Neutrophil (primary cell): Measurements from ENCODE around the gene ATP1B4.

Source experiments
- H3K27ac ChIP-seq: fragments of 200-600 bp; sonication (generic); 2 replicates; pipeline ENCODE4 v1.5.1; 2016; ENCODE audit warnings: mild to moderate bottlenecking, moderate library complexity
- H3K27me3 ChIP-seq: fragments of 200-600 bp; sonication (generic); 2 replicates; pipeline ENCODE4 v1.6.0; 2016; ENCODE audit warnings: mild to moderate bottlenecking
- H3K36me3 ChIP-seq: fragments of 200-600 bp; sonication (generic); 2 replicates; pipeline ENCODE4 v1.5.1; 2017
- H3K4me1 ChIP-seq, 2 experiments: fragments of 200-600 bp in 1 of 2; sonication (generic) in 1 of 2; 1 replicate in 1 of 2; 2 replicates in 1 of 2; pipeline versions ENCODE4 v1.5.1 to v1.6.1; 2013 to 2016; ENCODE audit warnings: low read depth in 1 of 2, low read length in 1 of 2, mild to moderate bottlenecking in 1 of 2, moderate library complexity in 1 of 2; ENCODE audit not compliant: control insufficient read depth in 1 of 2, insufficient read depth in 1 of 2
- H3K4me3 ChIP-seq, 2 experiments: fragments of 200-600 bp in 1 of 2; sonication (generic) in 1 of 2; 1 replicate in 1 of 2; 2 replicates in 1 of 2; pipeline ENCODE4 v1.5.1; 2013 to 2016; ENCODE audit warnings: low read depth in 1 of 2, low read length in 1 of 2, mild to moderate bottlenecking in 1 of 2, moderate library complexity in 1 of 2
- H3K9me3 ChIP-seq: fragments of 200-600 bp; sonication (generic); 2 replicates; pipeline ENCODE4 v1.5.1; 2016
- CTCF ChIP-seq: fragments of 200-600 bp; sonication (generic); IDR thresholded peaks from 2 replicates; pipeline ENCODE4 v1.5.1; 2016; ENCODE audit warnings: antibody characterized with exemption

ATP1B4 gene

DNA sequence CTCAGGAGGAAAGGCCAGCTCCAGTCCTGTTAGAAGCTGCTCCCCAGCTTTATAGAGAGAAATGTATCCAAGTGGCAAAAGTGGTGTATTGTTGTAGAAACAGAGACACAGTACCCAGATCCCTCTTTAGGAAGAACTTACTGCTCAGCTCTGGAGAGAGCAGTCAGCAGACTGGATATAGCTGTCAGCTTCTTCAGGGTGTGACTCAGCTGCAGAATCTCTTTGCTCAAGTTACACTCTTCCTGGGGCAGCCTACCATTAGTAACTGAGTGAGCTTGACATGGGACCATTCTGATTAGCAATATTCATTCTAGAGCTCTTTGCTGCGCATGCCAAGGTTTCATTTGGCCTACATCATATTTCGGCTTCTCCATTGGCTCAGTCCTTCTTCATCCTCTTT lies 40.5 kb downstream of the ATP1B4 start:
- no peak for TF ChIP-seq CTCF
- Histone ChIP-seq H3K4me1 (no peaks in the 10 kb centered on the region), H3K36me3 (no peaks in the 10 kb centered on the region), H3K27me3 (no peaks in the 10 kb centered on the region), H3K4me3 (no peak overlapping the region), H3K27ac (no peak overlapping the region), H3K9me3 (no peaks in the 10 kb centered on the region)

DNA sequence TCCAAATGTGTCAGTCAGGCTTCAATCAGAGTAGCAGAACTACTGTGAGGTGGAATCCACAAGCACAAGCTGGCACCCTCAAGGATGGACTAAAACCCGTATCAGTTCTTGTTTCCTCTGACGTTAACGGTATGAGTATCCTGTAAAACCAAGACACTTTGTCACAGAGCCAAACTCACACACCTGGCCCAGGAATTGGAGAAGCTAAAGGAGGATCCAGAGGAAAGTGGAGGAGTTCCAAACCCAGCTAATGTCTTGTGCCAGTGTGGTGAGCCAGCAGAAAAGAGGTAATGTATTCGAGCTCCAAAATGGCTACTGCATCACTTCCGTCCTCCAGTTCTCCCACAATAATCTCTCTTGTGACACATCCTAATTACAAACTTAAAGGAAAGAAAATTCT lies 44.7 kb downstream of the ATP1B4 start:
- Histone ChIP-seq H3K27me3 (no peaks in the 10 kb centered on the region), H3K27ac (no peak overlapping the region), H3K36me3 (no peaks in the 10 kb centered on the region), H3K4me1 (no peaks in the 10 kb centered on the region), H3K4me3 (no peak overlapping the region), H3K9me3 (no peaks in the 10 kb centered on the region)
- no peak for TF ChIP-seq CTCF

GRCh38 chrX:120408168-120408567 lies 46.3 kb downstream of the ATP1B4 start:
- Histone ChIP-seq H3K27ac (no peak overlapping the region), H3K27me3 (no peaks in the 10 kb centered on the region), H3K4me3 (no peak overlapping the region), H3K4me1 (no peaks in the 10 kb centered on the region), H3K9me3 (no peaks in the 10 kb centered on the region), H3K36me3 (no peaks in the 10 kb centered on the region)
- TF ChIP-seq CTCF: no peak

- TF ChIP-seq CTCF: no peak
- Histone ChIP-seq H3K4me3 (no peak overlapping the region), H3K36me3 (no peaks in the 10 kb centered on the region), H3K4me1 (no peaks in the 10 kb centered on the region), H3K9me3 (no peaks in the 10 kb centered on the region), H3K27ac (no peak overlapping the region), H3K27me3 (no peaks in the 10 kb centered on the region)
Measured at GRCh38 chrX:120419463-120419862, 57.6 kb downstream of the ATP1B4 start.

GRCh38 chrX:120426599-120426998 lies 64.7 kb downstream of the ATP1B4 start:
- Histone ChIP-seq H3K4me1 (no peaks in the 10 kb centered on the region), H3K27ac (no peak overlapping the region), H3K4me3 (no peak overlapping the region), H3K36me3 (peaks cover 7% of the 10 kb centered on the region), H3K9me3 (no peaks in the 10 kb centered on the region), H3K27me3 (no peaks in the 10 kb centered on the region)
- no peak for TF ChIP-seq CTCF

- Histone ChIP-seq H3K9me3 (no peaks in the 10 kb centered on the region), H3K4me3 (no peak overlapping the region), H3K4me1 (no peaks in the 10 kb centered on the region), H3K36me3 (peaks cover 7% of the 10 kb centered on the region), H3K27ac (peak overlapping the region; percentile 3), H3K27me3 (no peaks in the 10 kb centered on the region)
- TF ChIP-seq CTCF: no peak
Measured at GRCh38 chrX:120428309-120428708, 66.4 kb downstream of the ATP1B4 start.
